IMR-90 (cell line): ENCODE measurements around the gene PLA2G10. TPM values are rescaled to one million over a fixed set of nuclear protein-coding genes. Genes with fewer than 3 reads are reported as not detected.

Experiments used
- ATAC-seq: fragments of 200-7000 bp; cut with Tn5 transposase; 2 replicates; pipeline ENCODE4 v1.9.1; 2020; ENCODE audit warnings: low read depth, mild to moderate bottlenecking, moderate library complexity
- BruUV-seq: library from RNA; stranded (reverse); fragments of 400-500 nt; replicated peaks from 2 replicates; lab custom pipeline; 2021; lab: Mats Ljungman, UMichigan
- CTCF ChIA-PET: fragments of 300-600 bp; formaldehyde crosslinking; extraction: SDS; loops from one replicate; lab custom pipeline; 2021; ENCODE audit warnings: antibody characterized with exemption; lab: Yijun Ruan, JAX
- POLR2A ChIA-PET: fragments of 300-600 bp; sonication (Branson Sonifier 250); formaldehyde crosslinking; loops from one replicate; lab custom pipeline; 2022; ENCODE audit warnings: antibody characterized with exemption; ENCODE audit not compliant: unreplicated experiment; lab: Charles Lee
- DNase-seq: peaks from one replicate; pipeline ENCODE4 v3.0.0; 2013
- H2AFZ ChIP-seq: replicated peaks from 2 replicates; pipeline ENCODE3; 2013; ENCODE audit warnings: low read length, mild to moderate bottlenecking; ENCODE audit not compliant: poor library complexity
- H2AK5ac ChIP-seq: 2 replicates; pipeline ENCODE4 v1.6.1; 2013; ENCODE audit warnings: low read depth, low read length, inconsistent platforms
- H2AK9ac ChIP-seq: replicated peaks from 2 replicates; pipeline ENCODE3; 2013; ENCODE audit warnings: mild to moderate bottlenecking, low read depth, low read length, moderate library complexity; ENCODE audit not compliant: poor library complexity
- H2BK120ac ChIP-seq: 2 replicates; pipeline ENCODE4 v1.6.1; 2013; ENCODE audit warnings: low read depth, low read length, inconsistent platforms
- H2BK15ac ChIP-seq: 3 replicates; pipeline ENCODE4 v1.6.1; 2013; ENCODE audit warnings: low read depth, low read length, inconsistent platforms
- H2BK20ac ChIP-seq: 2 replicates; pipeline ENCODE4 v1.6.1; 2013; ENCODE audit warnings: low read depth, mild to moderate bottlenecking, inconsistent platforms, low read length, moderate library complexity
- H2BK5ac ChIP-seq: 2 replicates; pipeline ENCODE4 v1.6.1; 2013; ENCODE audit warnings: mild to moderate bottlenecking, low read depth, low read length, inconsistent platforms; ENCODE audit not compliant: poor library complexity, severe bottlenecking
- H3K14ac ChIP-seq: replicated peaks from 2 replicates; pipeline ENCODE4 v1.6.1; 2013; ENCODE audit warnings: low read depth, low read length, inconsistent platforms
- H3K18ac ChIP-seq: 2 replicates; pipeline ENCODE4 v1.6.1; 2013; ENCODE audit warnings: low read depth, low read length, control low read depth
- H3K23ac ChIP-seq: 2 replicates; pipeline ENCODE4 v1.6.1; 2013; ENCODE audit warnings: low read depth, low read length, inconsistent platforms
- H3K27ac ChIP-seq: 2 replicates; pipeline ENCODE4 v1.5.1; 2013; ENCODE audit warnings: mild to moderate bottlenecking, control low read depth, low read length; ENCODE audit not compliant: insufficient read depth
- H3K27me3 ChIP-seq: 2 replicates; pipeline ENCODE4 v1.6.1; 2013; ENCODE audit warnings: low read length; ENCODE audit not compliant: control insufficient read depth, insufficient read depth
- H3K36me3 ChIP-seq: 2 replicates; pipeline ENCODE4 v1.6.1; 2013; ENCODE audit warnings: low read length, mixed read lengths; ENCODE audit not compliant: control insufficient read depth, insufficient read depth
- H3K4ac ChIP-seq: 2 replicates; pipeline ENCODE4 v1.6.1; 2013; ENCODE audit warnings: low read depth, low read length, inconsistent platforms
- H3K4me1 ChIP-seq: 2 replicates; pipeline ENCODE4 v1.6.1; 2013; ENCODE audit warnings: low read length, mixed read lengths; ENCODE audit not compliant: control insufficient read depth, insufficient read depth
- H3K4me2 ChIP-seq: 2 replicates; pipeline ENCODE4 v1.6.1; 2013; ENCODE audit warnings: low read depth, mild to moderate bottlenecking, control low read depth, low read length, moderate library complexity
- H3K4me3 ChIP-seq: 2 replicates; pipeline ENCODE4 v1.5.1; 2013; ENCODE audit warnings: low read depth, mild to moderate bottlenecking, control low read depth, low read length, moderate library complexity; ENCODE audit not compliant: insufficient read depth
- H3K56ac ChIP-seq: 2 replicates; pipeline ENCODE4 v1.6.1; 2013; ENCODE audit warnings: low read length, inconsistent platforms; ENCODE audit not compliant: insufficient read depth; ENCODE audit errors: extremely low read depth
- H3K79me1 ChIP-seq, 2 experiments: 2 replicates each; pipeline ENCODE4 v1.6.1; 2013; ENCODE audit warnings: low read length in 2 of 2, inconsistent platforms in 1 of 2, low read depth in 1 of 2
- H3K9ac ChIP-seq: 2 replicates; pipeline ENCODE4 v1.6.1; 2013; ENCODE audit warnings: low read depth, low read length, control low read depth
- H3K9me1 ChIP-seq: 2 replicates; pipeline ENCODE4 v1.6.1; 2013; ENCODE audit warnings: low read length, inconsistent platforms; ENCODE audit not compliant: insufficient read depth
- H3K9me3 ChIP-seq: 2 replicates; pipeline ENCODE4 v1.6.1; 2013; ENCODE audit warnings: low read length; ENCODE audit not compliant: control insufficient read depth, insufficient read depth
- H4K20me1 ChIP-seq: 2 replicates; pipeline ENCODE4 v1.6.1; 2013; ENCODE audit warnings: low read length, inconsistent platforms; ENCODE audit not compliant: insufficient read depth
- H4K5ac ChIP-seq: 2 replicates; pipeline ENCODE4 v1.6.1; 2013; ENCODE audit warnings: mild to moderate bottlenecking, low read depth, low read length, control low read depth
- H4K8ac ChIP-seq, 2 experiments: 2 replicates each; pipeline ENCODE4 v1.6.1; 2013; ENCODE audit warnings: low read depth in 2 of 2, low read length in 2 of 2, control low read depth in 1 of 2, inconsistent platforms in 1 of 2
- H4K91ac ChIP-seq: 2 replicates; pipeline ENCODE4 v1.6.1; 2013; ENCODE audit warnings: low read depth, low read length, inconsistent platforms; ENCODE audit not compliant: insufficient read depth
- CEBPB ChIP-seq: IDR thresholded peaks from 2 replicates; pipeline ENCODE4 v1.6.1; 2012; ENCODE audit warnings: low read depth, low read length, improper control_type of control experiment
- CHD1 ChIP-seq: IDR thresholded peaks from 2 replicates; pipeline ENCODE4 v1.6.1; 2012; ENCODE audit warnings: low read depth, low read length, improper control_type of control experiment
- FOS ChIP-seq: fragments of 150-350 bp; IDR thresholded peaks from 2 replicates; pipeline ENCODE4 v1.6.1; 2016; ENCODE audit warnings: low read depth, low read length
- NFE2L2 ChIP-seq: fragments of 150-350 bp; IDR thresholded peaks from 2 replicates; pipeline ENCODE4 v1.6.1; 2016; ENCODE audit warnings: low read depth, mild to moderate bottlenecking, low read length
- RFX5 ChIP-seq: IDR thresholded peaks from 2 replicates; pipeline ENCODE4 v1.8.0; 2012; ENCODE audit warnings: low read depth, mild to moderate bottlenecking, low read length, moderate library complexity
- SMC3 ChIP-seq: fragments of 150-350 bp; IDR thresholded peaks from 2 replicates; pipeline ENCODE4 v1.6.1; 2016; ENCODE audit warnings: low read depth, mild to moderate bottlenecking, antibody characterized with exemption, low read length, moderate library complexity
- USF2 ChIP-seq: fragments of 150-350 bp; IDR thresholded peaks from 2 replicates; pipeline ENCODE4 v1.6.1; 2017; ENCODE audit warnings: mild to moderate bottlenecking, antibody characterized with exemption, low read length, low read depth
- WGBS, 2 experiments: methylation state at CpG; one replicate each; pipeline versions ENCODE4 v1.1.5 to v1.1.7; 2013; ENCODE audit warnings: missing lambda C conversion rate in 2 of 2; ENCODE audit not compliant: insufficient read length in 1 of 2; ENCODE audit errors: extremely low coverage in 2 of 2; 5-methylcytosine and 5-hydroxymethylcytosine counted together
- dilution Hi-C: fragments of 300-500 bp; cut with HindIII; formaldehyde crosslinking; loops from one replicate; pipeline ENCODE4 v1.14.3; 2018; ENCODE audit warnings: low sequenced_read_pairs; ENCODE audit not compliant: unreplicated experiment
- in situ Hi-C: fragments of 300-500 bp; cut with MboI; formaldehyde crosslinking; loops from 3 replicates; pipeline ENCODE4 v1.14.3; 2019; ENCODE audit warnings: low sequenced_read_pairs, inconsistent platforms, mixed read lengths
- intact Hi-C: fragments of 100-400 bp; cut with micrococcal nuclease; formaldehyde crosslinking; loops from 2 replicates; pipeline ENCODE4 v1.10.0; 2022
- polyA plus RNA-seq, 3 experiments: library from polyadenylated mRNA; depleted of rRNA; stranded (reverse); fragments of >200 nt; gene quantifications; 2 replicates each; pipeline ENCODE4 v1.2.3, GENCODE V29; 2012; ENCODE audit warnings: low replicate concordance in 1 of 3
- total RNA-seq: library from RNA; depleted of rRNA; stranded (reverse); fragments of >200 nt; gene quantifications from 2 replicates; pipeline ENCODE4 v1.2.3, GENCODE V29; 2012

Gene PLA2G10
- total and polyA plus RNA-seq, 2 of the 4 experiments (the other 2 are of a cell fraction), result not detected

- TF ChIP-seq USF2, result no peak; the same call in 1 of the 2 replicates
- TF ChIP-seq RFX5, result no peak
These were observed 64.5 kb downstream of the PLA2G10 start (continued) for GRCh38 chr16:14629612-14629918.

GRCh38 chr16:14628806-14629611 is 65.1 kb downstream of the PLA2G10 start:
- peak overlapping the region; percentile 73 for H3K4me3 ChIP-seq
- ATAC-seq, result no peak
- peak overlapping the region; percentile 99 for H3K4me2 ChIP-seq
- H2BK120ac ChIP-seq, result no peak overlapping the region; the same call in 1 of the 2 replicates
- H3K4me1 ChIP-seq, result peaks cover 6% of the 10 kb centered on the region
- TF ChIP-seq CEBPB (no peak), CHD1 (no peak), FOS (no peak), USF2 (no peak), SMC3 (no peak), NFE2L2 (no peak)
- no peaks in the 10 kb centered on the region for H3K9me3 ChIP-seq
- H3K79me1 ChIP-seq, result peaks cover 14 to 33% of the 10 kb centered on the region in 2 experiments
- ChIA-PET POLR2A (no interaction called here), CTCF (no interaction called here)
- peak overlapping the region; percentile 84 for H3K4ac ChIP-seq
- H3K36me3 ChIP-seq, result peaks cover 9% of the 10 kb centered on the region
- H3K23ac ChIP-seq, result peak overlapping the region; percentile 89
- no peak overlapping the region for H2BK20ac ChIP-seq
- peak overlapping the region; percentile 79 for H2AK5ac ChIP-seq
- H2AFZ ChIP-seq, result peak overlapping the region; percentile 94
- peaks cover 3% of the 10 kb centered on the region; the same call in 1 of the 2 replicates for H4K20me1 ChIP-seq
- peak overlapping the region; percentile 81 for H3K27ac ChIP-seq
- H3K27me3 ChIP-seq, result no peaks in the 10 kb centered on the region
- H2AK9ac ChIP-seq, result peak overlapping the region; percentile 96
- no peak overlapping the region for H3K18ac ChIP-seq
- in situ Hi-C loops, result loop anchor here (25.0 kb wide), 1 partner anchor 333 kb away; no protein-coding TSS in a partner anchor
- no peak overlapping the region for H2BK5ac ChIP-seq
- BruUV-seq, result TSS peak; percentile 16
- no peak for DNase-seq
- H2BK15ac ChIP-seq, result no peak overlapping the region
- no peaks in the 10 kb centered on the region; the same call in 1 of the 2 replicates for H3K9me1 ChIP-seq
- intact Hi-C loops, result no loop called here
- dilution Hi-C loops, result no loop called here
- peak overlapping the region; percentile 86 for H3K14ac ChIP-seq
- peak overlapping the region; percentile 86 to 92 for H4K8ac ChIP-seq
- peak overlapping the region; percentile 42 for H4K5ac ChIP-seq
- 95% methylated on average over 2 of the region's 12 CpGs; no CpG with 5 or more reads in 1 of the 2 experiments for WGBS, 2 experiments
- H3K9ac ChIP-seq, result peak overlapping the region; percentile 86
- H4K91ac ChIP-seq, result peak overlapping the region; percentile 53; the same call in 1 of the 2 replicates
- H3K56ac ChIP-seq, result peak overlapping the region; percentile 72; the same call in 1 of the 2 replicates
